GM18526 (cell line): ENCODE data around the gene SRRM4.

Experiments
- POLR2A ChIP-seq: IDR thresholded peaks from 3 replicates; pipeline ENCODE4 v1.6.1; 2011; ENCODE audit not compliant: insufficient read length; ENCODE audit errors: extremely low read depth

SRRM4 gene

GRCh38 chr12:119082016-119082415 is 100.7 kb downstream of the SRRM4 start:
- no peak for TF ChIP-seq POLR2A

GRCh38 chr12:119082496-119082895 is 101.2 kb downstream of the SRRM4 start:
- no peak for TF ChIP-seq POLR2A

- no peak for TF ChIP-seq POLR2A
Measured at GRCh38 chr12:119088685-119089379, 107.5 kb downstream of the SRRM4 start.

GRCh38 chr12:119089380-119090013 is 108.2 kb downstream of the SRRM4 start:
- no peak for TF ChIP-seq POLR2A

- no peak for TF ChIP-seq POLR2A
Measured at GRCh38 chr12:119090276-119090675, 108.9 kb downstream of the SRRM4 start.

GRCh38 chr12:119090865-119091264 is 109.5 kb downstream of the SRRM4 start:
- TF ChIP-seq POLR2A = no peak

- no peak for TF ChIP-seq POLR2A
Measured at GRCh38 chr12:119096429-119097202, 115.3 kb downstream of the SRRM4 start.

GRCh38 chr12:119100933-119101332 is 119.6 kb downstream of the SRRM4 start:
- TF ChIP-seq POLR2A = no peak

GRCh38 chr12:119102274-119102673 is 120.9 kb downstream of the SRRM4 start:
- TF ChIP-seq POLR2A = no peak

- no peak for TF ChIP-seq POLR2A
Measured at GRCh38 chr12:119102714-119103113, 121.4 kb downstream of the SRRM4 start.

- no peak for TF ChIP-seq POLR2A
Measured at GRCh38 chr12:119113496-119113986, 132.2 kb downstream of the SRRM4 start.

- TF ChIP-seq POLR2A = no peak
Measured at GRCh38 chr12:119114294-119114693, 133.0 kb downstream of the SRRM4 start.

- no peak for TF ChIP-seq POLR2A
Measured at GRCh38 chr12:119115296-119115905, 134.1 kb downstream of the SRRM4 start.

GRCh38 chr12:119117936-119118335 is 136.6 kb downstream of the SRRM4 start:
- no peak for TF ChIP-seq POLR2A

GRCh38 chr12:119118625-119119024 is 137.3 kb downstream of the SRRM4 start:
- TF ChIP-seq POLR2A = no peak
